Globus pallidus (tissue), 1 donor: Measurements from ENCODE around the gene MPV17L.
"Not testable (repeated sequence)": the region's sequence is repeated elsewhere in the genome, so short reads cannot be mapped to it uniquely, and the experiment has no call there.

ENCODE experiments used
- DNase-seq: peaks from one replicate; pipeline ENCODE4 v3.0.0-alpha.2; 2015; ENCODE audit warnings: low spot score

Gene MPV17L

DNA sequence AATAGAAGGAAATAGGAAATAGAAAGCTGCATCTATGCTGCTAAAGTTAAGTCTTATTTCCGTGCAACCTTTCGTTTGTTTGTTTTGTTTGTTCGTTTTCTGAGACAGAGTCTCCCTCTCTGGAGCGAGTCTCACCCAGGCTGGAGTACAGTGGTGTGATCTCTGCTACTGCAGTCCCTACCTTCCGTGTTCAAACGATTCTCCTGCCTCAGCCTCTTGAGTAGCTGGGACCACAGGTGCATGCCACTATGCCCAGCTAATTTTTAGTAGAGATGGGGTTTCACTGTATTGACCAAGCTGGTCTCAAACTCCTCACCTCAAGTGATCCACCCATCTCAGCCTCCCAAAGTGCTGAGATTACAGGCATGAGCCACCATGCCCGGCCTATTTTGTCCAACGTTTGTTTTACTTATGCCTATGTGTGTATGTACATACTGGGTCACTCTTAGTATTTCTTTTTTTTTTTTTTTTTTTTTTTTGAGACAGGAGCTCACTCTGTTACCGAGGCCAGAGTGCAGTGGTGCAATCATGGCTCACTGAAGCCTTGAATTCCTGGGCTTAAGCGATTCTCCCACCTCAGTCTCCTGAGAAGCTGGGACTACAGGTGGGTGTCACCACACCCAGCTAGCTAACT lies 55.7 kb downstream of the MPV17L start:
- DNase-seq, result no peak

DNA sequence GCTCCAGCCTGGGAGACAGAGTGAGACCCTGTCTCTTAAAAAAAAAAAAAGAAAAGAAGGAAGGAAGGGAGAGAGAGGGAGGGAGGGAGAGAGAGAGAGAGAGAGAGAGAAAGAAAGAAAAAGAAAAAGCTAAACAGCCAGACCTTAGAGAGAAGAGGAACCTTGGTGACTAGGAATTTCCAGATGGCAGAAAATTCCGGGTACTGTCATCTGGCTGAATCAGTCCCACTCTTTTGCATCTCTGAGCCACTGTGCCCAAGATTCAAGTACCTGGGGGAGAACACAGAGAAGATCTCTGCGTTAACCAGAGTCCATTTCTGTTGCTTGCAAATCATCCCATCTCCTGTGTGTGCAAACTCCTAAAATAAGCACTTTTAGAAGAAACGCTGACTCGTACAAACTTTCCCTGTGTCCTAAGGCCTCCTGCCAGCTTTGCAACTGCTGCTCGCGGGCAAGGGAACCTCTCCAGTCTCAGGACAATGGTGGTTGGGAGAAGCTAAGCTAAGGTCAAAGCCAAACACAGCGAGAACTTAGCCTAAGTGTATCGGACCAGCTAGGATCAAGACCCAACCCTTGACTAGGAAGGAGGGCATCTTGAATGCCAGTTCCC lies 56.8 kb downstream of the MPV17L start:
- DNase-seq, result no peak

DNA sequence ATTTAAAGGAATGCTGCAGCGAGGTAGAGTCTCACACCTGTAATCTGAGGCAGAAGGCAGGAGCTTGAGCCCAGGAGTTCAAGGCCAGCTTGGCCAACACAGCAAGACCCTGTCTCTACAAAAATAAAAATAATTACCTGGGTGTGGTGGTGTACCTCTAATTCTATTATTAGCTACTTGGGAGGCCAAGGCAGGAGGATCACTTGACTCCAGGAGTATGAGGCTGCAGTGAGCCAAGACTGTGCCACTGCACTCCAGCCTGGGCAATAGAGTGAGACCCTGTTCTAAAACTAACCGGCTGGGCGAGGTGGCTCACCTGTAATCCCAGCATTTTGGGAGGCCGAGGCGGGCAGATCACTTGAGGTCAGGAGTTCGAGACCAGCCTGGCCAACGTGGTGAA lies 57.7 kb downstream of the MPV17L start:
- DNase-seq, result not testable (repeated sequence)

DNA sequence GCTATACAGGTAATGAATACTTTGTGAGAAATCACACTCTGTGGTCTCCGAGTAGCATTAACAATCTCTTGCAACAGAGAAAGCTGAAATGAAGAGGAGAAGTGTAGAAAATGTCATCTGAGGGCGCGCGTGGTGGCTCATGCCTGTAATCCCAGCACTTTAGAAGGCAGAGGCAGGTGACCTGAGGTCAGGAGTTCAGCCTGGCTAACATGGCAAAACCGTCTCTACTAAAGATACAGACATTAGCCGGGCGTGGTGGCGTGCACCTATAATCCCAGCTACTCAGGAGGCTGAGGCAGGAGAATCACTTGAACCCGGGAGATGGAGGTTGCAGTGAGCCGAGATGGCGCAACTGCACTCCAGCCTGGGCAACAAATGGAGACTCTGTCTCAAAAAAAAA lies 59.4 kb downstream of the MPV17L start:
- DNase-seq, result not testable (repeated sequence)

DNA sequence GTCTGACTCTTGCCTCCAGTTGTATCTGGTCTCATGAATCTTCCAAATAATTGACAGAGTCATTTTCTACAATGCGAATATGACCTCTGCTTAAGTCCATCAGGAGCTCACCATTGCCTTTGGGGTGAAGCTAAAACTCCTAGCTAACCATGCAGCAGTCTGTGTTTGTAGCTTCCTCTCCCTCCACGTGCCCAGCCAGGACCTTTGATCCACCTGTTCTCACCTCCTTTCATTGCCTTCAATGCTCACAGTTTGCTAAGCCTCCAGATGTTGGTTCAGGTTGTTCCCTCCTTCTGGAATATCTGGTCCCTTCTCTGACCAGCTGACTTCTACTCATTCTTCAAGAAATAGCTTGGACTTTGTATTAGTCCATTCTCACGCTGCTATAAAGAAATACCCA lies 61.8 kb downstream of the MPV17L start:
- no peak for DNase-seq

DNA sequence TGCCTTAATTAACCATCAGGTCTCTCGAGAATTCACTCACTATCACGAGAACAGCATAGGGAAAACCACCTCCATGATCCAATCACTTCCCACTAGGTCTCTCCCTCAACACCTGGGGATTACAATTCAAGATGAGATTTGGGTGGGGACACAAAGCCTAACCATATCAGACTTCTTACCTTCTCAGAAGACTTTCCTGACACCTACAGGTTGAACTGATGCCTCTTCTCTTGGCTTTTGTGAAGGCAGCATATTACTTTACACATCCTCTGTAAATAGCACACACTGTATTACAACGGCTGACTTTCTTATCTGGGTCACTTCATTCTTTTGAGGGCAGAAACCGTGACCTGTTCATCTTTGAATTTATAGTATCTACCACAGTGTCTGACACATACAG lies 62.4 kb downstream of the MPV17L start:
- DNase-seq, result no peak

DNA sequence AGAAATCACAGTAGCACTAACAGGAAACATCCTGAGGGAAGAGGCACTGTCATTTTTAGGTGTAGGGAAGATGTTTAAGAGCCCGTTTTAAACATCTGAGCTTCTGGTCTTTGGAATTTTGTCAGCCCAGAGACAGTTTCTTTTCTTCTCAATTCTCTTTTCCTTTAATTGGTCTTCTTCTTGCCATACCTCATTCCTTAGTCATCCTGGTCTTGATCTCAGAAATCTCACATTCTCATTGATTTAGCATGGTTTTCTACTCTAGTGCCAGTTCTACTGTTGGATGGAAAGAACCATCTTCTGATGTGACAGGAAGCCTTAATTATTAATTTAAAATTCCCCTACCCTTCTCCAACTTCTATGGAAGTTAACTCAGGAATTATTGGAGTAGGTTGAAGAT lies 64.2 kb downstream of the MPV17L start:
- DNase-seq, result no peak

DNA sequence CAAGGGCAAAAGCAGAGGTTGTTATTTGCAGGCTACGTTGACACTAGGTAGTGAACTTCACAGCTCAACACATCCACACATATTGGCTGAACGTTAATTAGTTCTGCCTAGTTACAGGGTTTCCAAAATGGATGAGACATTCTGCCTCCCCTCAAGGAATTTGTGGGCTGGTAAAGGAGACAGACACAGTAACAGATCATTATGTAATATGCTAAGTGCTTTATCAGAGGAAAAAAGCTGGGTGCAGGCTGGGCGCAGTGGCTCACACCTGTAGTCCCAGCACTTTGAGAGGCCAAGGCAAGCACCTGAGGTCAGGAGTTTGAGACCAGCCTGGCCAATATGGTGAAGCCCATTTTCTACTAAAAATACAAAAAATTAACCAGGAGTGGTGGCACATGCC lies 65.0 kb downstream of the MPV17L start:
- DNase-seq, result no peak

DNA sequence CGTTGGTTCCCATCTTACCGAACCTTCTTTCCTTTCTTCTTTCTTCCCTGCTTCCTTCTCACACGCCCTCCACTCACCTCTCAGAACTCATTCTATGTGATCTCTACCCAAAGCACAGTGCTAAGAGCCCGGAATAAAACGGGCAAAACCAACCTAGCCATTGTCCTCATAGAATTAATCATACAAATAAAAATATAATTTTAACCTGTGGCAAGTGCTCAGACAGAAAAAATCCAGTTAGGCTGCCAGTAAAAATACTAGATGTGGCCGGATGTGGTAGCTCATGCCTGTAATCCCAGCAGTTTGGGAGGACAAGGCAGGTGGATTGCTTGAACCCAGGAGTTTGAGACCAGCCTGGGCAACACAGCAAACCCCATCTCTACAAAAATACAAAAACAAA lies 65.8 kb downstream of the MPV17L start:
- no peak for DNase-seq
